Activated CD8-positive, alpha-beta T cell treated with anti-CD3 and anti-CD28 coated beads, Interleukin-2, amount 10 ng/mL, durations not matched to agents 7 days and 5 days (primary cell): ENCODE data around the gene BOLA3. TPM values are rescaled to one million over a fixed set of nuclear protein-coding genes. Genes with fewer than 3 reads are reported as not detected.
"Not testable (repeated sequence)": the region's sequence is repeated elsewhere in the genome, so short reads cannot be mapped to it uniquely, and the experiment has no call there.

Experiments
- ATAC-seq: fragments of 150-1000 bp; cut with Tn5 transposase; one replicate; pipeline ENCODE4 v1.10.0; 2021; ENCODE audit warnings: moderate library complexity
- CTCF ChIA-PET: fragments of 350-600 bp; sonication (Branson Sonifier 250); formaldehyde crosslinking; loops from one replicate; lab custom pipeline; 2021; ENCODE audit warnings: antibody characterized with exemption; lab: Charles Lee
- POLR2A ChIA-PET: fragments of 350-600 bp; sonication (Branson Sonifier 250); formaldehyde crosslinking; loops from one replicate; lab custom pipeline; 2021; ENCODE audit warnings: antibody characterized with exemption; lab: Charles Lee
- DNase-seq: peaks from one replicate; pipeline ENCODE4 v3.0.0-alpha.2; 2020
- H3K27ac Mint-ChIP-seq: one replicate; pipeline ENCODE4 v1.8.0; 2021; ENCODE audit warnings: mild to moderate bottlenecking, mixed read lengths
- H3K27me3 Mint-ChIP-seq: one replicate; pipeline ENCODE4 v1.8.0; 2021; ENCODE audit warnings: low read depth, mixed read lengths
- H3K36me3 Mint-ChIP-seq: one replicate; pipeline ENCODE4 v1.8.0; 2021; ENCODE audit warnings: low read depth, mixed read lengths
- H3K4me1 Mint-ChIP-seq: one replicate; pipeline ENCODE4 v1.8.0; 2021; ENCODE audit warnings: low read depth, mixed read lengths
- H3K4me3 Mint-ChIP-seq: one replicate; pipeline ENCODE4 v1.8.0; 2021; ENCODE audit warnings: mild to moderate bottlenecking, mixed read lengths
- H3K9me3 Mint-ChIP-seq: one replicate; pipeline ENCODE4 v1.8.0; 2022; ENCODE audit warnings: mixed read lengths; ENCODE audit not compliant: insufficient read depth
- total RNA-seq, 2 experiments: library from RNA; stranded (reverse); gene quantifications; one replicate each; pipeline ENCODE4 v1.2.3, GENCODE V29; 2021

Gene BOLA3
- total RNA-seq, 2 experiments from 2014 or later = 79.7 to 85.4 TPM

DNA sequence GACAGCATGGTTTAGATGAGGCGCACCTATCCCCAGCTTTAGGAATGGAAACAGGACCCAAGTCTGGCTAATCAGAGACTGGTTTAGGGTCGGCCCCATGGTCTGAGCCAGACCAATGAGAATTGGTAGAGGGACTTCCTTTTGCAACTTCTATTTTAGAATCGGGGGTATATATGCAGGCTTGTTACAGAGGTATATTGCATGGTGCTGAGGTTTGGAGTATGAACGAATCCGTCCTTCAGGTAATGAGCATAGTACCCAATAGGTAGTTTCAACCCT is 1.5 kb upstream of the BOLA3 start:
- Mint-ChIP-seq H3K36me3 (peaks cover 24% of the 10 kb centered on the region), H3K9me3 (no peaks in the 10 kb centered on the region), H3K4me3 (no peak overlapping the region)

DNA sequence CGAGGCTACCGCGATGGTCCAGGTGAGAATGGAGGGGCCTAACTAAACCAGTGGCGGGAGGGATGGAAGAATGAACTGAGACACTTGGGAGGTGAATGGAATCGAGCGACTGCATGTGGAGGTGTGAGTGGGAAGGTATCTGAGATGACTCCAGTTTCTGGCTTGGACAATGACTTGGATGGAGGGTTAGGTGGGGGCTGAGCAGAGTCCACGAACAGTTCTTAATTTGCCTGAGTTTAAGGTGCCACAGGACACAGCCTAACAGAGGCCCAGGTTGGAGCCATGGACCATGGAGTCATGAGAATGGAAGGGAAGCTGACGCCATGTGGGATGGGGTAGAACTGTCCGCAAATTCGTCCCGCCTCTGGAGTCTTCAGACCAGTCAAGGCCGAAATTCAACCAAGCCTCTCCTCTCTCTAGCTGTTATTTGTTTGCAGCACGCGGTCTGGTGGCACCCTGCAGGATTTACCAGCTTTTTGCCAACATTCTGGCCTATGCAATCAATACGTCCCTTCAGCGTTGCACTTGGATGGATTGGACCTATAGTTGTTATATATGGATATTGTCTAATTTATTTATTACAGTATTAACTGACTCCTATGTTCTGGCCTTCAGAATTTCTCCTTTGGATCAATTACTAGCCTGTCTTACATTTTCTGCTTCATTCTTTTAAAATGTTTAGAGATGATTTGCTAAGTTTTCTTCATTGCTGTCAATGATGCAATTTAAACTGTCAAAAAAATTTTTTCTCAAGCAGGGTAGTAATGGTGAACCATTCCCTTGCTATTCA is 940 bp upstream of the BOLA3 start:
- ATAC-seq = no peak
- no peak for DNase-seq
- Mint-ChIP-seq H3K27me3 (no peaks in the 10 kb centered on the region), H3K4me3 (no peak overlapping the region), H3K4me1 (peaks cover 15% of the 10 kb centered on the region), H3K36me3 (peaks cover 22% of the 10 kb centered on the region), H3K27ac (no peak overlapping the region), H3K9me3 (no peaks in the 10 kb centered on the region)
- CTCF ChIA-PET = interaction anchor here (0.7 to 10.3 kb wide), 17 partner anchors 8 to 324 kb away, joined by 3 to 215 read pairs (median 4); partner anchors contain the start of genes MOB1A and STAMBP
- POLR2A ChIA-PET = interaction anchor here (0.5 to 6.4 kb wide), 6 partner anchors 10 to 62 kb away, joined by 3 to 47 read pairs (median 6); partner anchors contain the start of genes MOB1A and MTHFD2

More for the DNA sequence above, 1.5 kb upstream of the BOLA3 start:
- DNase-seq = no peak
- ATAC-seq = no peak
- Mint-ChIP-seq H3K4me1 (peaks cover 16% of the 10 kb centered on the region), H3K27me3 (no peaks in the 10 kb centered on the region), H3K27ac (no peak overlapping the region)
- ChIA-PET CTCF (interaction anchor here (1.2 to 10.3 kb wide), 5 partner anchors 20 to 324 kb away, joined by 3 to 215 read pairs (median 14); partner anchors contain the start of genes MOB1A and STAMBP), POLR2A (interaction anchor here (0.9 to 6.4 kb wide), 3 partner anchors 17 to 49 kb away, joined by 4 to 47 read pairs (median 22); partner anchors contain the start of genes MOB1A and MTHFD2)

DNA sequence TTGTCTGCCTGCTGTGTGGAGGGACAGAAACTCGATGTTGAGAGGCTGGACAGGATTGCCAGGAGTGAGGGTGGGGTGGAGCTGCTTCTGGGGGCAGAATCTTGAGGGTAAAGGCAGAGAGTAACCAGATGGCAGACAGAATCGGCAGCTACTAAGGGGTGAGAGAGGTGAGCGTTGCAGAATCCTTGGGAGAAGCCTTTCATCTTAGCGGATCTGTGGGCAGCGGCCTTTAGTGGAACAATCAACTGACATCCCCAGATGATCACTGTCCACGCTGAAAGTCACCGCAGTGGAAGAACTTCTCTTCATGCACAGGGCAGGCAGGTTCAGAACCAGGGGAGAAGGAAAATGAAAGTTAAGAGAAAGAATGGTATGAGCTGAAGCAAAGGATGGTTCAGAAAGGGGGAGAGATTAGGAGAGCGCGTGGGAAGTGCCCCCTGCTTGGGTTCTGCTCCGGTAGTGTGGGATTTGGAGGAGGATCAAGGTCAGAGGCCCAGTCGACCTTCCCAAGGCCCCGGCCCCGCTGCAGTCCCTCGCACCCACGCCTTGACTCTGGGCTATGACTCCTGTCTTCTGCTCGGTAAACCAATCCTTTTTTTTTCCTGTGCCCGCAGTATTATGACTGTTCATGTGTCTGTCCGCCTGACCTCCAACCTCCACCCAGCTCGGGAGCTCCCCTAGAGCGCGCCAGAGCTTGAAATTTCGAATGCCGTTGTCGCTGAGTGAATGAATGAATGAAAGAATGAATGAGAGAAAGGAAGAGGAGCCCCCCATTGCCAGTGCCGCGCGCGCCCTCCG is 584 bp downstream of the BOLA3 start:
- ATAC-seq (peak; percentile 38), DNase-seq (no peak)
- ChIA-PET CTCF (interaction anchor here (0.6 to 10.3 kb wide), 39 partner anchors 9 to 366 kb away, joined by 3 to 215 read pairs (median 4); partner anchors contain the start of genes MOB1A and STAMBP), POLR2A (interaction anchor here (0.6 to 6.4 kb wide), 10 partner anchors 27 to 410 kb away, joined by 3 to 47 read pairs (median 4); partner anchors contain the start of genes AUP1, HTRA2, MOB1A and MTHFD2)
- no peak overlapping the region for H3K4me3 Mint-ChIP-seq
- H3K36me3 Mint-ChIP-seq = peaks cover 19% of the 10 kb centered on the region
- no peak overlapping the region for H3K27ac Mint-ChIP-seq
- no peaks in the 10 kb centered on the region for H3K9me3 Mint-ChIP-seq
- H3K27me3 Mint-ChIP-seq = no peaks in the 10 kb centered on the region
- peaks cover 8% of the 10 kb centered on the region for H3K4me1 Mint-ChIP-seq

DNA sequence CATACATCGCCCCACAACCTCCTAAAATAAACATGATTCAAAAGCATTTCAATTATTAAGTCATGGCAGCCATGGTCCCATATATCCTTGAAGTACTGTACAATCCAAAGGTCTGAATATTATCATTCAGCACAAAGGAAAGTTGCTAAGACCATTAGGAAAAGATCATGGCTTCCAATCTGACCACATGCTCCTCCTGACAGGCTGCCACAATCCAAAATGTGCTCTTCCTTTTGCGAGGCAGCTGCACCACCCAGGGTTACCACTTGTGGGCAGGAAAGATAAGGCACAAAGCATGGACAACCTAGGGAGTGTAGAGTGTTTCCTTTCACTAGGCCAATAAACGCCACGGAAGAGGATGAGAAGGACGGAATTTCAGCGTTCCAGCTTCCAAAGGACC is 5.4 kb downstream of the BOLA3 start:
- no peak overlapping the region for H3K27ac Mint-ChIP-seq
- H3K9me3 Mint-ChIP-seq = no peaks in the 10 kb centered on the region
- DNase-seq (no peak), ATAC-seq (no peak)
- H3K36me3 Mint-ChIP-seq = peaks cover 18% of the 10 kb centered on the region
- peaks cover 13% of the 10 kb centered on the region for H3K4me1 Mint-ChIP-seq
- no peaks in the 10 kb centered on the region for H3K27me3 Mint-ChIP-seq
- ChIA-PET CTCF (interaction anchor here (1.2 to 1.3 kb wide), 2 partner anchors 22 to 318 kb away, joined by 3 to 6 read pairs; no protein-coding TSS in a partner anchor), POLR2A (no interaction called here)
- H3K4me3 Mint-ChIP-seq = no peak overlapping the region

DNA sequence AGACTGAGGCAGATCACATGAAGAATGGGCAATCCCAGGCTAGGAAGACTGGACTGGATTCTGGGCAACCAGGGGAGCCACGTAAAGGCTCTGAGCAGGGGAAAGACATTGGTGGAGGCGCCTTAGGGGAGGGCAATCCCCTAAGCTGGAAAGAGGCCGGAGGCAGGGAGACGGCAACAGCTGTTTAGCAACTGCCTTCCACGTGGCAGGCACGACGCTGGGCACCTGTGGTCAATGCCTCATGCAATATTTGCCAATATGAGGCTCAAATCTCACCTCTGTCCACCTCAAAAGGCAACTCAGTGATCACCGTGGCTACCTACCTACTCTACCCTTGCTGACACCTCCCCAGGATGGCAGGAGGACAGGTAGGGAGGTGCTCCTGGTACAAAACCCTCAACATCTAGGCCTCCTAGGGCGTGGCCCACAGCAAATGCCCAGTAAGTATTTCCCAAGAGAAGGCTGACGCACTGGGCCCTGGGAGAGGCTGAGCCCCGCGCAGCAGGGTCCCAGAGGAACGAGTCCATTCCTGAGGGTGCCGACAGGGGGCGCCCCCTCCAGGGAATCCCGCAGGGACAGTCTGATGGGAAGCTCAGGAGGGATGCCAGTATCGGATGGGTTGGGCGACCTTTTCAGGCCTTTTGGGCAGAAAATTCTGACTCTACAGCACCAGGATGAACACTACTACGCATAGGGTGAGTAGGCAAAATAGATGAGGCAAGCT is 8.9 kb downstream of the BOLA3 start:
- Mint-ChIP-seq H3K4me1 (peaks cover 7% of the 10 kb centered on the region), H3K36me3 (peaks cover 28% of the 10 kb centered on the region), H3K27ac (no peak overlapping the region), H3K9me3 (no peaks in the 10 kb centered on the region), H3K27me3 (no peaks in the 10 kb centered on the region), H3K4me3 (no peak overlapping the region)
- CTCF ChIA-PET = interaction anchor here (0.8 to 1.2 kb wide), 3 partner anchors 9 to 12 kb away, joined by 3 to 7 read pairs (median 3); partner anchors contain the start of gene BOLA3
- POLR2A ChIA-PET = interaction anchor here (1.0 kb wide), 1 partner anchor 18 kb away, joined by 3 read pairs; no protein-coding TSS in a partner anchor
- no peak for ATAC-seq
- no peak for DNase-seq

DNA sequence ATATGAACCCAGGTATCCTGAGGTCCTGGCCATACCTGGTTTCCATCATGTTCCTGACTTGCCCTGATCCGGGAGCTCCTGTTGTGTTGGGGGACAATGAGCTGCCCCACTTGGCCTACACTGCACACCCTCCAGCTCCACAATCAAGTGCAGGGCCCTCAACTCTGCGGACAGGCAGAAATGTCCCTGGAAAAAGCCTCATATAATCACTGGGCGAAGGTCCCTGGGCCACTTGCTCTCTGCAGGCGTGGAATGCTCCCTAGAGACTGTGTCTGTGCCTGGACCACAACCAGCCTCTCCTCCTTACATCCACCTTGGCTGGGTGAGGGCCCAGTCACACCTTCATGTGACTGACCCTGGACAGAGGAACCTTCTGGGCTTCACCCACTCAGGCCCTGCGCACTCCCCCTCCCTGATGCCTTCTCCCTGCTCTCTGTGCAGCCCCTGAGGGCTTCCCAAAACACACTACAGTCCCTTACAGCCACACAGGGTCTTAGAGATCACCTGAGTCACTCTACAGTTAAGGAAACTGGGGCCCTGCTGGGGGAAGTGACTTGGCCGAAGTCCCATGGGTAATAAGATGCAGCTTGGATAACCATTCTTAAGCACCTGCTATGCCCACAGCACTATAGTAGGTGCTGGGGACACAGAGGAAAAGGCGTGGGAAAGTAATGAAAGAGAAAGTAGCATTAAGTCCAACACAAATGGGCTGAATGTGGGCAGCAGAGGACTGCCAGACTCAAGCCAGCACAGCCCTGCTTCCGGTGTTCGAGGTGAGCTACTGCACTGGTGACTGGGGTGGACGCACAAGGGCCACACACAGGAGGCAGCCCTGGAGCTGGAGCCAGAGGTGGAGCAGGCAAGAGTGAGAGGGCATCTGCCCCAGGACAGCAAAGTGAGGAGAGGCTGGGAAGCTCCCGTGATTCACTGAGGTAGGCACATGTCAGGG is 9.8 kb downstream of the BOLA3 start:
- Mint-ChIP-seq H3K27me3 (no peaks in the 10 kb centered on the region), H3K27ac (no peak overlapping the region), H3K9me3 (no peaks in the 10 kb centered on the region), H3K4me1 (peaks cover 5% of the 10 kb centered on the region), H3K36me3 (peaks cover 32% of the 10 kb centered on the region), H3K4me3 (no peak overlapping the region)
- no peak for DNase-seq
- ChIA-PET POLR2A (no interaction called here), CTCF (interaction anchor here (0.8 to 1.2 kb wide), 3 partner anchors 9 to 11 kb away, joined by 3 to 7 read pairs (median 3); partner anchors contain the start of gene BOLA3)
- ATAC-seq = no peak

DNA sequence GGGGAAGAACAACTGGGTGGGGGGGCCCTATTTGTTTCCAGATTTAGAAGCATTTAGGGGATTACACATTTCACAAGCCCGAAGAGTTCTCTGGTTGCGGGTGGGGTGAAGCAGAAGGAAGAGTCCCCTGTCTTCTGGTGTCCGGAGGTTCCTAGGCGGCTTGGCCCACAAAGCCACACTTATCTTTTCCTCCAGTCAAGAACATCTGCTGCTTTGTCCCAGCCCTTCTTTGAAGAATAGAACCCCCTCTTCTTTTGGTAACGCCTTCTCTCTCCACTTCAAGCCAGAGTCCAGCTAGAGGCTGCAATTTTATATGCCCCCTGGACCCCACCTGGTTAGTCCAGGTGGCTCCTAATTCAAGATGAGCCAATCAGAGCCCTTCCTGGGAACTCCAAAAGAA is 15.8 kb downstream of the BOLA3 start:
- no peaks in the 10 kb centered on the region for H3K9me3 Mint-ChIP-seq
- no peak overlapping the region for H3K4me3 Mint-ChIP-seq
- peaks cover 4% of the 10 kb centered on the region for H3K4me1 Mint-ChIP-seq
- DNase-seq = no peak
- no peak overlapping the region for H3K27ac Mint-ChIP-seq
- CTCF ChIA-PET = interaction anchor here (0.9 to 1.4 kb wide), 3 partner anchors 15 to 305 kb away, joined by 3 to 4 read pairs (median 3); partner anchors contain the start of gene MOB1A
- ATAC-seq = no peak
- H3K36me3 Mint-ChIP-seq = peaks cover 16% of the 10 kb centered on the region
- H3K27me3 Mint-ChIP-seq = peaks cover 4% of the 10 kb centered on the region
- POLR2A ChIA-PET = interaction anchor here (0.7 kb wide), 1 partner anchor 423 kb away, joined by 4 read pairs; no protein-coding TSS in a partner anchor

DNA sequence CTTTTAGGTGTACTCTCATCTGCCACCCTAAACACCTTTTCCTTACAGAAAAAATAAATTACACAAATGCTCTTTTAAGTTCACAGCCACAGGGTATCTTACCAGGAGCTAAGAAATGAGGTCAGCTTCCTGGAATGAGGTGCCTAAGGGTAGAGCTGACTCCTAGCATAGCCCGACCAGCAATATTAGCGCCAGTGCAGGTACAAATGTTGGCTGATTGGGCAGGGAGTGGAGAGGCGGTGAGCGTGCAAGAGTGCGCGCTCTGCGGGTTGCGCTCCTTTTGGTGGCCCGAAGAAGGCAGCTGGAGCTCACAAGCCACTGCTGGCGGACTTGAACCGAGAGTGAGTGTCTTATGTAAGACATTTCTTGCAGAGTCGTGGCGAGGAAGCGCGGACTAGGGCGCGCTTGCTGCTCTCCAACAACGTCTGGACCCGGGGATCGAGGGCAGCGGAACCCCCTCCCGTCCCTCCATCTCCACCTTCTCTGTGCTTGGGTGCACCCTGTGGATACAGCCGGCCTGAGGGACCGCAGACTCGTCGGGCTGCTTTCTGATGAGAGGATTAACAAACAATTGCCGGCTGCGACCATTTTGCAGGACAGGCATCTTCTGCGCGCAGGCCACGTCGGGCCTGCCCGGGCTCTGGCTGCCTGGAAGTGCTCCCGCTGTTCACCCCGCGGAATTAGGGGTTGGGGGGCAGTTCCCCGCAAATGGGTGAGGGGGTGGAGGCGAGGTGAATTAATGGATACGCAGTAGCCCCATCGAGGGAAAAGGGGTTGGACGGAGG is 17.3 kb downstream of the BOLA3 start:
- ATAC-seq (peak; percentile 44), DNase-seq (no peak)
- Mint-ChIP-seq H3K27me3 (peaks cover 4% of the 10 kb centered on the region), H3K4me3 (no peak overlapping the region), H3K27ac (no peak overlapping the region), H3K4me1 (peaks cover 4% of the 10 kb centered on the region), H3K9me3 (no peaks in the 10 kb centered on the region), H3K36me3 (peaks cover 14% of the 10 kb centered on the region)
- POLR2A ChIA-PET = no interaction called here
- CTCF ChIA-PET = no interaction called here

DNA sequence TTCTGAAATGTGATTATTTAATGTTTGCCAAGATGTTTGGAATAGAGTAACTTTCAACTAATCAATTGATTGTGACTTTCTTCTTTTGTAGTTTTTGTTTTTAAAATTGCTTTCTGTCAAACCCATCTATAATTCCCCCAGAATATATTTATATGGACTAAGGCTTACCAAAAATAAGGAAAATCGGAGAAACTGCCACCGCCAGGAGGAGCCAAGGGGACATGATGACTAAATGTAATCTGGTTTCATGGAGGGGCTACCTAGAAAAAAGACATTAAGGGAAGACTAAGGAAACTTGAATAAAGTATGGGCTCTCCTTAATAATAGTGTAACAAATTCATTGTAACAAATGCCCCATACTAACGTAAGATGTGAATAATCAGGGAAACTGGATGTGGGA is 19.5 kb downstream of the BOLA3 start:
- peaks cover 4% of the 10 kb centered on the region for H3K4me1 Mint-ChIP-seq
- H3K27ac Mint-ChIP-seq = no peak overlapping the region
- ChIA-PET CTCF (no interaction called here), POLR2A (no interaction called here)
- peaks cover 4% of the 10 kb centered on the region for H3K27me3 Mint-ChIP-seq
- H3K4me3 Mint-ChIP-seq = no peak overlapping the region
- DNase-seq = no peak
- ATAC-seq = no peak
- peaks cover 2% of the 10 kb centered on the region for H3K36me3 Mint-ChIP-seq
- H3K9me3 Mint-ChIP-seq = no peaks in the 10 kb centered on the region

DNA sequence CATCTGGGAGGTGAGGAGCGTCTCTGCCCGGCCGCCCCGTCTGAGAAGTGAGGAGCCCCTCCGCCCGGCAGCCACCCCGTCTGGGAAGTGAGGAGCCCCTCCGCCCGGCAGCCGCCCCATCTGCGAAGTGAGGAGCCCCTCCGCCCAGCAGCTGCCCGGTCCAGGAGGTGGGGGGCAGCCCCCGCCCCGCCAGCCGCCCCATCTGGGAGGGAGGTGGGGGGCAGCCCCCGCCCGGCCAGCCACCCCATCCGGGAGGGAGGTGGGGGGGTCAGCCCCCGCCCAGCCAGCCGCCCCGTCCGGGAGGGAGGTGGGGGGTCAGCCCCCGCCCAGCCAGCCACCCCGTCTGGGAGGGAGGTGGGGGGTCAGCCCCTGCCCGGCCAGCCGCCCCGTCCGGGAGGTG is 23.8 kb downstream of the BOLA3 start:
- H3K27me3 Mint-ChIP-seq, ATAC-seq, POLR2A ChIA-PET, CTCF ChIA-PET, H3K4me3 Mint-ChIP-seq, H3K27ac Mint-ChIP-seq, DNase-seq: not testable (repeated sequence)
- Mint-ChIP-seq H3K9me3 (peaks cover 19% of the 10 kb centered on the region), H3K36me3 (peaks cover 16% of the 10 kb centered on the region), H3K4me1 (peaks cover 11% of the 10 kb centered on the region)
